ENCODE data around the gene TRPM3.

Gene TRPM3

GRCh38 chr9:70540016-70540415 lies 581.4 kb downstream of the TRPM3 start (continued):
- TF ChIP-seq ZNF280D (tag by site-specific recombination; IDR thresholded peaks at IDR 0.05), result no peak
- TF ChIP-seq ZSCAN4 (tag by site-specific recombination; IDR thresholded peaks at IDR 0.05), result no peak
- TF ChIP-seq ZNF701 (tag by site-specific recombination; IDR thresholded peaks at IDR 0.05), result no peak
- no peak for TF ChIP-seq KLF7 (tag by site-specific recombination; IDR thresholded peaks at IDR 0.05; ENCODE audit: borderline replicate concordance)
- TF ChIP-seq ZNF585B (tag by site-specific recombination; IDR thresholded peaks at IDR 0.05), result no peak
- no peak for TF ChIP-seq ZNF2 (tag by site-specific recombination; IDR thresholded peaks at IDR 0.05)
- no peak for TF ChIP-seq BCL11B (tag by site-specific recombination; IDR thresholded peaks at IDR 0.05; ENCODE audit: low read depth)
- TF ChIP-seq KLF8 (tag by site-specific recombination; IDR thresholded peaks at IDR 0.05), result no peak
- TF ChIP-seq ZBTB44 (tag by site-specific recombination; IDR thresholded peaks at IDR 0.05), result no peak
- no peak for TF ChIP-seq IKZF3 (tag by site-specific recombination; IDR thresholded peaks at IDR 0.05)
- no peak for TF ChIP-seq ZSCAN18 (tag by site-specific recombination; IDR thresholded peaks at IDR 0.05)
- no peak for TF ChIP-seq ZFP3 (tag by site-specific recombination; IDR thresholded peaks at IDR 0.05; ENCODE audit: low read depth)
- no peak for TF ChIP-seq ZNF645 (tag by site-specific recombination; IDR thresholded peaks at IDR 0.05)

- H3K27ac ChIP-seq (ENCODE audit: extremely low read depth, low read depth, low read length), result no peak overlapping the region
- CTCF ChIA-PET, result interaction anchor here (1.0 to 1.3 kb wide), 3 partner anchors 15 to 35 kb away, joined by 3 to 4 read pairs (median 3); no protein-coding TSS in a partner anchor
- no peak overlapping the region for H3K4me3 ChIP-seq (ENCODE audit: low read depth, low read length)
- TF ChIP-seq ZNF571 (tag by site-specific recombination; IDR thresholded peaks at IDR 0.05), result no peak
- TF ChIP-seq GLIS1 (tag by site-specific recombination; IDR thresholded peaks at IDR 0.05), result 0 out of 2 replicates have a peak, but pooled peaks have one; percentile 3
- H3K36me3 ChIP-seq (ENCODE audit: control insufficient read depth in 2 of 2, insufficient read depth in 1 of 2, low read length in 2 of 2), result no peaks in the 10 kb centered on the region
- POLR2A ChIA-PET, result no interaction called here
- H3K9me3 ChIP-seq (ENCODE audit: control insufficient read depth, insufficient read depth, low read depth, low read length), result no peaks in the 10 kb centered on the region
- no peaks in the 10 kb centered on the region for H3K4me1 ChIP-seq (ENCODE audit: control insufficient read depth, insufficient read depth, low read length)
Observed at GRCh38 chr9:70539526-70539925, 581.9 kb downstream of the TRPM3 start.

- no peak for TF ChIP-seq ZNF558 (tag by site-specific recombination; IDR thresholded peaks at IDR 0.05)
- no peak for TF ChIP-seq ZNF266 (tag by site-specific recombination; IDR thresholded peaks at IDR 0.05; ENCODE audit: low read depth)
- no peak for TF ChIP-seq INSM2 (tag by site-specific recombination; IDR thresholded peaks at IDR 0.05)
- peak; percentile 85; the same call in 1 of the 2 replicates for TF ChIP-seq GLIS1 (tag by site-specific recombination; IDR thresholded peaks at IDR 0.05)
- Histone ChIP-seq H3K36me3 (ENCODE audit: control insufficient read depth in 2 of 2, insufficient read depth in 1 of 2, low read length in 2 of 2) (no peaks in the 10 kb centered on the region), H3K9me3 (ENCODE audit: control insufficient read depth, insufficient read depth, low read depth, low read length) (no peaks in the 10 kb centered on the region), H3K27ac (ENCODE audit: extremely low read depth, low read depth, low read length) (no peak overlapping the region), H3K4me1 (ENCODE audit: control insufficient read depth, insufficient read depth, low read length) (peaks cover 2% of the 10 kb centered on the region), H3K4me3 (ENCODE audit: low read depth, low read length) (no peak overlapping the region)
- ChIA-PET CTCF (interaction anchor here (1.3 kb wide), 2 partner anchors 15 to 28 kb away, joined by 3 read pairs; no protein-coding TSS in a partner anchor), POLR2A (no interaction called here)
Observed at GRCh38 chr9:70539001-70539400, 582.4 kb downstream of the TRPM3 start.
